NB4 (cell line): ENCODE measurements around the gene CPED1.
A peak's percentile ranks its signal among the peaks of the same experiment; 100 is the strongest.

Source experiments
- DNase-seq: peaks from one replicate; pipeline ENCODE4 v3.0.0; 2010; ENCODE audit warnings: low read depth
- H3K4me3 ChIP-seq: one replicate; pipeline ENCODE4 v1.5.1; 2011; ENCODE audit warnings: mild to moderate bottlenecking, low read depth, low read length, moderate library complexity
- MYC ChIP-seq: IDR thresholded peaks from 2 replicates; pipeline ENCODE4 v1.6.1; 2011; ENCODE audit warnings: low read depth, low read length
- POLR2A ChIP-seq: IDR thresholded peaks from 2 replicates; pipeline ENCODE4 v1.6.1; 2011; ENCODE audit warnings: mild to moderate bottlenecking; ENCODE audit not compliant: insufficient read length; ENCODE audit errors: extremely low read depth
- TF ChIP-seq, protein P1 (sequence below): IDR thresholded peaks from 2 replicates; pipeline ENCODE4 v1.6.1; 2011; ENCODE audit warnings: low read depth, low read length
- TF ChIP-seq, protein P2 (sequence below): IDR thresholded peaks from one replicate; pipeline ENCODE4 v1.5.1; 2012; ENCODE audit warnings: low read depth, low read length

The CPED1 gene

DNA sequence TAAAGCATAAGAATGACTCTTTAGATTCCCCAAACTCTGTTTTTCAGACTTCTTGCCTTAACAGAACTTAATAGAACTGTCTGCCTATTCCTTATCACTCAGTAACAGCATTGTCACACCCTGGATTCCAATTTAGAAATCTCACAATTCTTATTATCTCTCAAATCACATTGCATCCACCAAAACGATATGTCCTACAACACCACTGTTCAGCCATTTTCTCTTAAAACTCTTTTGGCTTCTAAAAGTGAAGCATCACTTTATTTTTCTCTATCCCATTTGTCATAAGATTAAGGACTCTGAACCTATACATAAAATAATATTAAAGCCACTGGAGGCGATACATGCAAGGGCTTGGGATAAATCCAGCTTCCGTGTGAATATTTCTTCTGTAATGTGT, 1.2 kb upstream of the CPED1 start:
- DNase-seq: no peak
- TF ChIP-seq, protein P1, sequence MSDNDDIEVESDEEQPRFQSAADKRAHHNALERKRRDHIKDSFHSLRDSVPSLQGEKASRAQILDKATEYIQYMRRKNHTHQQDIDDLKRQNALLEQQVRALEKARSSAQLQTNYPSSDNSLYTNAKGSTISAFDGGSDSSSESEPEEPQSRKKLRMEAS: no peak
- TF ChIP-seq MYC: no peak
- TF ChIP-seq, protein P2, sequence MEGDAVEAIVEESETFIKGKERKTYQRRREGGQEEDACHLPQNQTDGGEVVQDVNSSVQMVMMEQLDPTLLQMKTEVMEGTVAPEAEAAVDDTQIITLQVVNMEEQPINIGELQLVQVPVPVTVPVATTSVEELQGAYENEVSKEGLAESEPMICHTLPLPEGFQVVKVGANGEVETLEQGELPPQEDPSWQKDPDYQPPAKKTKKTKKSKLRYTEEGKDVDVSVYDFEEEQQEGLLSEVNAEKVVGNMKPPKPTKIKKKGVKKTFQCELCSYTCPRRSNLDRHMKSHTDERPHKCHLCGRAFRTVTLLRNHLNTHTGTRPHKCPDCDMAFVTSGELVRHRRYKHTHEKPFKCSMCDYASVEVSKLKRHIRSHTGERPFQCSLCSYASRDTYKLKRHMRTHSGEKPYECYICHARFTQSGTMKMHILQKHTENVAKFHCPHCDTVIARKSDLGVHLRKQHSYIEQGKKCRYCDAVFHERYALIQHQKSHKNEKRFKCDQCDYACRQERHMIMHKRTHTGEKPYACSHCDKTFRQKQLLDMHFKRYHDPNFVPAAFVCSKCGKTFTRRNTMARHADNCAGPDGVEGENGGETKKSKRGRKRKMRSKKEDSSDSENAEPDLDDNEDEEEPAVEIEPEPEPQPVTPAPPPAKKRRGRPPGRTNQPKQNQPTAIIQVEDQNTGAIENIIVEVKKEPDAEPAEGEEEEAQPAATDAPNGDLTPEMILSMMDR: no peak
- TF ChIP-seq POLR2A: no peak
- no peak overlapping the region for H3K4me3 ChIP-seq

DNA sequence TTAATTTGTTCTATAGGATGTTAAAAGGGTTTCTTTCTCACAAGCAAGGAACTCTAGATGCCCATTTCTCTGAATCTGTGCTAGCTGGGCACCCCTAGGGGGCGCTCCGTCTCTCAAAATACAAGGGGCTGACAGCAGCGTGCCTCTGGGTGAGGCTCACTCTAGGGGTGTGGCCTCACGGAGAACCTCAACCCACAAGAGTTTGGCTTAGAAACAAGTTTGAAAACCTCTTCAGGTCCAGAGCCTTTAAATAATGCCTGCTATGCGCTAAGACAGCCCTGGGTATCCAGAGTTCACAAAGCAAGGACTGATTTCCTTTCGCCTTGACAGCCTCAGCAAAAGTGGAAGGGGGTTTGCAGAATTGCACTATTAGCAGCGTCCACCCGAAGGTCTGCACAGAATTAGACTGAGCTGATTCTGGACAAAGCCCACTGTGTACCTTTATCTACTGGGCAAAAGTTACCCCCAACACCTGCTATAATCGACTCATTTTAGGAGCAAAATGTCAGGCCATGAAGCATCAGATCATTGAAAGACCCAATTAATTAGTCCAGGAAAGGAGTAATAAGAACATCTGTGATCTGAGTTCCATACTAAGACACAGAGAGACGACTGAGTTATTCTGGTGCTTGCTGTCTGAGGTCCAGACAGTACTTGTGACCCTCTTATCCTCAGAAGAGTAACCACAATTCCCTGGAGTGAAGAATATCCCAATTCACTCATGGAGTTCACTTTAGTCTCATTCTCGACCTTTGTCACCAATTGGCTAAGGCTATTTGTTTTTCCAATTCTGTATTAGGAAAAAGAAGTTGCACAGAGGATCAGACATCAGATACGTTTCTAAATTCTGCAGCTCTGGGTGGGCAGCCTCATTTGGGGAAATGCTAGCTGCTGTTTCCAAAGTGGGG, 574 bp upstream of the CPED1 start:
- TF ChIP-seq, protein P2: peak; percentile 97
- TF ChIP-seq, protein P1: no peak; the same call in 1 of the 2 replicates
- TF ChIP-seq MYC (no peak; the same call in 1 of the 2 replicates), POLR2A (no peak)
- DNase-seq: peak; percentile 91

DNA sequence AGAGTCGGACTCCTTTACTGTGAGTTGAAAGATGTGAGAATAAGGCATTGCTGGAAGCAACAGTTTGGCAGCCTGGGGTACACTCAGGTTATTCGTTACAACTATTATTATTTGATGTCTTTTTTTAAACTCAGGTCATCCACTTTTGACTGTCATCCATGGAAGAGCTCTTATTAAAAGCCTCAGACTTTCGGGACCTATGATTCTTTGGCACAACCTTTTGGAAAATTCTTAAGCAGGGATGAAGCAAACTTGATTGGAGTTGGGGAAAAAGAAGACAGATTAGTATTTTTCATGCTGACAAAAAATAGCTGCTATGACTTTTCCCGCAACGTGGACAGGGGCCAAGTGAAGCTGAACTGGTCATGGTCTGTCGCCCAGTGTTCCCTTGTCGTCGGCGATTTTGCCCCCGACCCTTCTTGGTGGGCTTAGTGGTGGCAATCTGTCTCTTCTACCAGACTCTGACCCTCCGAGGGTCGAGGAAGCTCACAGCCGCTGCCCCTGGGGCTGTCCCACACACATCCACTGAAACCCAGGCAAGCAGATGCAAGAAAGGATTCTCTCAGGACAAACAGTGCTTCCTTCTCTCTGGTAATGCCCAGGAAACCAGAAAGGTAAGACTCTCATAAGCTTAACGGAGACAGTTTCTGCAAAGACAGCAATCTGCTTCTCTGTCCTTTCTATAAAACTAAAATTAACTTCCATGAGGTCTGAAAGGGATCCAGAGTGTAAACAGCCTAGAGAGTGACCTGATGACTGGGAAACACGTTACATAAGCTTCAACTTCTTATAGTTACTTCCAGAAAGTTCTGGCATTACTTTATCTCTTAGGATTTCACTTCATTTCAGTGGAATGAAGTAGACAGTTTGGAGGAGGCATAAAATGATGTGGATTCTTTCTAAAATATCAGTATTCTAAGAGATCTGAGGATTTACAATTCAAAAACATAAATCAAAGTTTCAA, 1.0 kb downstream of the CPED1 start:
- H3K4me3 ChIP-seq: no peak overlapping the region
- TF ChIP-seq, protein P2: no peak
- TF ChIP-seq MYC (no peak), POLR2A (no peak)
- TF ChIP-seq, protein P1: no peak
- no peak for DNase-seq

More for the DNA sequence above, 574 bp upstream of the CPED1 start:
- H3K4me3 ChIP-seq: peak overlapping the region; percentile 39

DNA sequence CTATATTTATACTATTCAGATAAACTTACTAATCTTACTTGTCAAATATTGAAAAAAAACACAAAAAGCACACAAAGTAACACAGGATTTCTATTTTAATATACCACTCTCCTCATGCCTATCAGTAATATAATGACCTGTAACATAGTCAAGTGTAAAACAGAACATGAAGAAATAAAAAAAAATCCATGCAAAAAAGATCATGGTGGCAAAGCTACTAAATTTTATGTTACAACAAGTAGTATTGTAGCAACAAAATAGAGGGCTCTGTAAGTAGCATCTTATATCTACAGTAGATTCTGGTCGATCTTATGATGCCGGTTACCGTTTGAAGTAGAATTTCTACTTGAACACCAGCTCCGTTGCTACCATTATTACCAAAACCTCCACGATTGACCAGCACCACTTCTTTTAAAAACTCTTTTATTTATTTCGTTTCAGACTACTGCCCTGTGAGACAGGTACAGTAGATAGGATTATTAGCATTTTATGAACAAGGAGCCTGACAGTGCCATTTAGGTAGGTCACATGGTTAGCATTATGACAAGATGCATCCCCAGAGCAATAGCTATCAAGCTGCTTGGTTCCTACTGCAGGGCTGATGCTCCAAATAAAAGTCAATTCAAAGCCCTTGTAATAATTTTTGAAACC, 2.1 kb downstream of the CPED1 start:
- DNase-seq: no peak
- no peak overlapping the region for H3K4me3 ChIP-seq
- TF ChIP-seq, protein P2: no peak
- TF ChIP-seq, protein P1: no peak
- TF ChIP-seq POLR2A (no peak), MYC (no peak)

DNA sequence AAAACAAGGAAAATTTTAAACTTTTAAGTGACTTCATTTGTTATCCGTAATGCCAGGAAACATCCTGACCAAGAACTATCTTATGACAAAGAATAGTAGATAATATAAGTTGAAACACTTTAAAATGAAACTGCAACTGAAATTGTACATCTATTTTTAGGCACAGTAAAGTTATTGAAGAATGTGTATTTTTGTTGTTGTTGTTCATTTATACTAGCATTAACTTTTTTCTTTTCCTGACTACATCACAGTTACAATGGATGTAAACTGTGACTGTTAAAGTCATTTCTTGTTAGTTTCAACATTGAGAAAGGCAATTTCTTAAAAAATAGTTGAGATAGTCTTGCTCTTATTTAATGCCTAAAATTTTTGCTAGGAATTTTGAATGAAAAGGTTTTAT, 2.6 kb downstream of the CPED1 start:
- no peak for TF ChIP-seq MYC
- TF ChIP-seq POLR2A: no peak
- TF ChIP-seq, protein P1: no peak
- TF ChIP-seq, protein P2: no peak
- no peak overlapping the region for H3K4me3 ChIP-seq

More for the DNA sequence above, 2.6 kb downstream of the CPED1 start:
- no peak for DNase-seq
